Activated T-helper 2 cell treated with anti-CD3 and anti-CD28 coated beads, Interferon-gamma antibody, Interleukin-2, Interleukin-4, amounts not matched to agents 10 μg/mL and 5 μg/mL and 100 μg/mL, durations not matched to agents 14 hours and 24 hours and 36 hours (primary cell): Measurements from ENCODE around the gene OTOP1. TPM values are rescaled to one million over a fixed set of nuclear protein-coding genes. Genes with fewer than 3 reads are reported as not detected.

ENCODE experiments used
- total RNA-seq: library from RNA; stranded (reverse); gene quantifications from 2 replicates; pipeline ENCODE4 v1.2.3, GENCODE V29; 2022

Gene OTOP1
- total RNA-seq, 1 donor from 2014 or later, result not detected

Other genes starting within 250 kb of the OTOP1 start
- 17.6 and 18.5 TPM in 2 replicates for gene TMEM128, start 21.3 kb upstream of the OTOP1 start, total RNA-seq
- gene LYAR, start 63.2 kb upstream of the OTOP1 start, total RNA-seq, result 61.6 and 61.7 TPM in 2 replicates
- gene ZBTB49, start 63.3 kb upstream of the OTOP1 start, total RNA-seq, result 6.7 and 8.3 TPM in 2 replicates
- not detected in 2 replicates for gene NSG1, start 160.2 kb upstream of the OTOP1 start, total RNA-seq